ENCODE data around the gene SUCO. TPM values are rescaled to one million over a fixed set of nuclear protein-coding genes. Genes with fewer than 3 reads are reported as not detected.

Gene SUCO
- total RNA-seq, 1 experiment from 2014 or later = 37.7 TPM

- no peak overlapping the region for H4K91ac ChIP-seq (ENCODE audit: insufficient read length, low read depth, low read length)
- H3K36me3 Mint-ChIP-seq (ENCODE audit: insufficient read depth in 1 of 3, low read depth in 3 of 3) = no peaks in the 10 kb centered on the region
- H3K23me2 ChIP-seq (ENCODE audit: insufficient read length, low read depth, low read length, poor library complexity, severe bottlenecking) = no peaks in the 10 kb centered on the region
- H3K79me1 ChIP-seq (ENCODE audit: insufficient read depth, low read depth, low read length, poor library complexity, severe bottlenecking) = no peaks in the 10 kb centered on the region
- H4K20me1 ChIP-seq (ENCODE audit: control insufficient read depth, insufficient read depth, insufficient read length) = no peaks in the 10 kb centered on the region
- H3K27me3 ChIP-seq (ENCODE audit: insufficient read depth, low read length) = no peaks in the 10 kb centered on the region
- H2BK20ac ChIP-seq (ENCODE audit: low read depth, low read length, poor library complexity, severe bottlenecking) = no peak overlapping the region
- peaks cover 4% of the 10 kb centered on the region for H3K27me3 Mint-ChIP-seq (ENCODE audit: low read depth)
- H4K5ac ChIP-seq (ENCODE audit: insufficient read length, low read depth, low read length) = no peak overlapping the region
- no peak for TF ChIP-seq CTCF (conservative IDR thresholded peaks at IDR 0.05)
- no peak overlapping the region for H3K56ac ChIP-seq (ENCODE audit: insufficient read length, low read depth, low read length)
- H3K27ac Mint-ChIP-seq = no peak overlapping the region
- no peaks in the 10 kb centered on the region for H3K4me1 ChIP-seq (ENCODE audit: insufficient read depth, low read length)
- H2BK120ac ChIP-seq (ENCODE audit: low read depth, low read length, poor library complexity, severe bottlenecking) = no peak overlapping the region
- H3K79me2 ChIP-seq (ENCODE audit: insufficient read depth, low read length) = no peaks in the 10 kb centered on the region
- H3K9me3 Mint-ChIP-seq = no peaks in the 10 kb centered on the region
- H3K9ac ChIP-seq (ENCODE audit: extremely low read depth, insufficient read length, low read length) = no peak overlapping the region
- H2AK5ac ChIP-seq (ENCODE audit: insufficient read length, low read length) = no peak overlapping the region
- no peak overlapping the region for H2BK15ac ChIP-seq (ENCODE audit: low read depth, low read length)
- DNase-seq = no peak
- H2BK5ac ChIP-seq (ENCODE audit: insufficient read length, low read length) = no peak overlapping the region
- no peak overlapping the region for H3K4ac ChIP-seq (ENCODE audit: low read depth, low read length)
- H3K4me1 Mint-ChIP-seq = no peaks in the 10 kb centered on the region
- no peak overlapping the region for H3T11ph ChIP-seq (ENCODE audit: low read length)
- no peak overlapping the region for H3K23ac ChIP-seq (ENCODE audit: insufficient read length, low read depth, low read length)
- no peaks in the 10 kb centered on the region for H3K9me3 ChIP-seq (ENCODE audit: control insufficient read depth, low read depth, low read length)
- H3K18ac ChIP-seq (ENCODE audit: insufficient read length, low read depth, low read length) = no peak overlapping the region
- no peak overlapping the region for H3K27ac ChIP-seq (ENCODE audit: insufficient read length, low read depth, low read length)
- no peak overlapping the region for H2AFZ ChIP-seq (ENCODE audit: low read length)
- H3K4me3 Mint-ChIP-seq = no peak overlapping the region
- H3K14ac ChIP-seq (ENCODE audit: insufficient read depth, low read length) = no peak overlapping the region
- H3K4me2 ChIP-seq (ENCODE audit: insufficient read depth, insufficient read length, low read length) = no peak overlapping the region
- no peak overlapping the region for H2BK12ac ChIP-seq (ENCODE audit: insufficient read length, low read depth, low read length)
- no peak overlapping the region for H4K8ac ChIP-seq (replicated peaks; ENCODE audit: insufficient read length, low read depth, low read length)
These were observed 25.2 kb upstream of the SUCO start for GRCh38 chr1:172507741-172508140.

Data from H9 (cell line).